ENCODE data around the gene GMCL1.
A peak's percentile ranks its signal among the peaks of the same experiment; 100 is the strongest.
"Not testable (repeated sequence)": the region's sequence is repeated elsewhere in the genome, so short reads cannot be mapped to it uniquely, and the experiment has no call there.

The GMCL1 gene, protein sequence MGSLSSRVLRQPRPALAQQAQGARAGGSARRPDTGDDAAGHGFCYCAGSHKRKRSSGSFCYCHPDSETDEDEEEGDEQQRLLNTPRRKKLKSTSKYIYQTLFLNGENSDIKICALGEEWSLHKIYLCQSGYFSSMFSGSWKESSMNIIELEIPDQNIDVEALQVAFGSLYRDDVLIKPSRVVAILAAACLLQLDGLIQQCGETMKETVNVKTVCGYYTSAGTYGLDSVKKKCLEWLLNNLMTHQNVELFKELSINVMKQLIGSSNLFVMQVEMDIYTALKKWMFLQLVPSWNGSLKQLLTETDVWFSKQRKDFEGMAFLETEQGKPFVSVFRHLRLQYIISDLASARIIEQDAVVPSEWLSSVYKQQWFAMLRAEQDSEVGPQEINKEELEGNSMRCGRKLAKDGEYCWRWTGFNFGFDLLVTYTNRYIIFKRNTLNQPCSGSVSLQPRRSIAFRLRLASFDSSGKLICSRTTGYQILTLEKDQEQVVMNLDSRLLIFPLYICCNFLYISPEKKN

DNA sequence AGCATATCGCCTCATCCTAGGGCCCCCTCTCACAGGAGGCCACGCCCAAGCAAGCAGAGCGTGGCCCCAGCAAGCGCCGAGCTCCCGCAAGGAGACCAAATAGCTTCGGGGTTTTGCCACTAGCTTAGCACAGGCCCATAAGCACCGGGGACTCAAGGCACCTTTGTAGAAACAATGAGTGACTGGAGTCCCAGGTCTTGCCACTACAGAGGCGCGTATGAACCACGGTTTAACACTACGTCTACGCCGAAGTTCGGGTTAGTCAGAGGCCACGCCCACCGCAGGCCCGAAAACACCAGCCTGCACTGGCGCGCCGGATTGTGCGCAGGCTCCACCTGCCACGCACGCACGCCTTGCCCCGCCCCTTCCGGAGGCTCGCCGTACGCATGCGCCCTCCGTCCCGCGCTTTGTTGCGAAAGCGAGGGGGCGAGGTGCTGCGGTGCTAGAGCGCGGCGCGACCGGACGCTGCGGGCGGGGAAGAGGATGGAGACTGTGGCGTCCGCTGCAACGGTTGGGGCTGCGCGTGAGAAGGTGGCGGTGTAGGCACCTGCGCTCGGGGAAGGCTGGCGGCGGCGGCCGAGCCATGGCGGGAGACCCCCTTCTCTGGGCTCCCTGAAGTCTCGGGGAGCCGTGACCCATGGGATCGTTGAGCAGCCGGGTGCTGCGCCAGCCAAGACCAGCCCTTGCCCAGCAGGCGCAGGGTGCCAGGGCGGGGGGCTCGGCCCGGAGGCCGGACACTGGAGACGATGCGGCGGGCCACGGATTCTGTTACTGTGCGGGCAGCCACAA is at the start of gene GMCL1:
Gene GMCL1, plus strand, starts transcription at position 405 of the 789 bp plus-strand sequence. Its CDS starts 233 bp downstream, at position 638.
- peak; percentile 96 to 98 (median 96) for DNase-seq (ENCODE audit: low read depth in 2 of 3, low spot score in 1 of 3)

DNA sequence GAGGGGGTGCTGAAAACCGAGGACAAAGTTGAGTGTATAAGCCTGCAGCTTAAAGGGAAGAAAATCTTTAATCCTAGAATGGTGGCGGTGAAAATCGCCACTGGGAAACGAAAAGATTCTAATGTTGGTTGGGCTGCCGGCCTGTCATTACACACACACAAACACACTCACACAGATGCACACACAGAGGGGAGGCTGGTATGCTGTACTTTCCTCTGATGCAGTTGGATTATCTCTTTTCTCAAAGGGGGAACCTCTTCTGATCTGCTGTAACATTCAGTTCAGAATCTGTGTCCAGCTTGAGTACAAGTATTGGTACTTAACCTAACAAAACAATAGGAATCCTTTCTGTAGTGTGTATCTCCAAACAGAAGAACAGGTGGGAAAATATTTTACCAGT is 48.5 kb upstream of the GMCL1 start:
- DNase-seq (ENCODE audit: low read depth in 2 of 3, low spot score in 1 of 3) = no peak

GRCh38 chr2:69781321-69782248 is 47.9 kb upstream of the GMCL1 start:
- no peak for DNase-seq (ENCODE audit: low read depth in 2 of 3, low spot score in 1 of 3)

GRCh38 chr2:69784228-69784627 is 45.2 kb upstream of the GMCL1 start:
- no peak for DNase-seq (ENCODE audit: low read depth in 2 of 3, low spot score in 1 of 3)

GRCh38 chr2:69785358-69785757 is 44.1 kb upstream of the GMCL1 start:
- DNase-seq (ENCODE audit: low read depth in 2 of 3, low spot score in 1 of 3) = no peak

DNA sequence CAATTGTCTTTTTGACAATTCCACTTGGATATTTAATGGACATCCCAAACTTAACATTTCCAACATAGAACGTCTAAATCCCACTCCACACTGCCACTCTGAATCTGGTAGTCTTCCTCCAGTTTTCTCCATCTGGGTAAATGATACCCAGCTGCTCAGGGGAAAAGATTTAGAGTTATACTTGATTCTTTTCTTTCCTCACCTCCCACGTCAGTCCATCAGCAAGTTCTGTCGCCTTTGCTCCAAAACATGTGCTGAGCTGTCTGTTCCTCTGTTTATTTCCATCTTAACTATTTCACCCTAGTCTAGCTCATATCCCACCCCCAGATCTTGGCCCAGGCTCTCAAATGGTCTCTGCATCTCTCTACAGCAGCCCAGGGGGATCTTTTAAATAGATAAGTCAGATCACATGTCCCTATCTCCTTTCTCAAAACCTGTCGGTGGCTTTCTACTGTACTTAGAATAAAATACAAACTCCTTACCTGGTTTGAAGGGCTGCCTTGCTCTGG is 43.4 kb upstream of the GMCL1 start:
- DNase-seq (ENCODE audit: low read depth in 2 of 3, low spot score in 1 of 3) = no peak

- no peak for DNase-seq (ENCODE audit: low read depth in 2 of 3, low spot score in 1 of 3)
Observed at GRCh38 chr2:69789175-69789721, 40.2 kb upstream of the GMCL1 start.

DNA sequence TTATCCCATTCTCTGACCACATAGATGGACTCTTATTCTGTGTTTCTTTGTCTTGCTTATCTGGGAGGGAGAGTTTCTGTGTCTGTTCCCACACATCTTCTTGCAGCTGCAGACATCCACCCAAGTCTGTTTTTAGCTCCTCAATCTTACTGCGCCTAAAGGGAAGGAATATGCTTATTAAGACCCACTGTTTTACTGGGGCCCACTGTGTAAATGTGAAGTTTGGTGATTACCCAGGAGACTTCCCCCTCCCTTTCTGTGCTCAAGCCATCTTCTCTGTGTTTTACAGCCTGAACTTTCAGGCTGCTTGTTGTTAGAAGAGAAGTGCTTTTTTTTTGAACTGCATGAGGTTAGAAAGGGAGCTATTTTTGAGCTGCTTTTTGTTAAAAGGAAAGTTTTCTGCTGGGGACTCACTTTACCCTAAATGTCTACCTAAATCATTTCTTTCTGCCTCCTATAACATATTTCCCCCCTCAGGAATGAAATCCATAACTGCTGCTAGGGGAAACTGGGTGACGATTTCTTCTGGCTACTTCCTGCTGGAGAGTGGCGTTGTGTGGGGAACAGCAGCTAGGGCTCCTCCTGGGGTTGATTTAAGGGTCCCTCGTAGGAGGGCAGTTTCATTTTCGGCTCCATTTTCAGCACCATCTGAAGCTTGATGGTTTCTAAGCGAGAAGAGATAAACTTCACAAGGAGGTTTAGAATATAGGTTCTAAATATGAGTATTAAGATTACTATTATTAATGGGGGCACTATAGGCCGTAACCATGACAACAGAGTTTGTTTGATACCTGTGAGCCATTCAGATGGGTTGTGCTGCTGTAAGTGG is 39.5 kb upstream of the GMCL1 start:
- no peak for DNase-seq (ENCODE audit: low read depth in 2 of 3, low spot score in 1 of 3)

GRCh38 chr2:69790601-69790959 is 38.9 kb upstream of the GMCL1 start:
- no peak for DNase-seq (ENCODE audit: low read depth in 2 of 3, low spot score in 1 of 3)

DNA sequence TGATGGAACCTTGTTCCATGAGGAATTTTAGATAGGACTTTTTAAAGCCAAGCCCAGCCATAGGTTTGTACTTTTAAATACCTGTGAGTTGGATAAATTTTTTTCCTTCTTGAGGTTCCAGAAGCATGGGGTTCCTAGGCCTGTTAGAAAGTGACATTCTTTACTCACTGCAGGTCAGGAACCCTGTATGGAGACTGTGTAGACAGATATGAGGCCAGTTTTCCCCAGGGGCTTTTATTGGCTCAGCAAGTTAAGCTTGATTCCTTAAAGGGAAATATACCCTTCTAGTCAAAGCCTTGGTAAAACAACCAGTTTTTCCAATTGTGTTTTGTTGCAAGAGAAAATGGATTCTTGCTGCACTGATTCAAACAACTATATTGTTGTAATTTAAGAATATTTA is 38.4 kb upstream of the GMCL1 start:
- no peak for DNase-seq (ENCODE audit: low read depth in 2 of 3, low spot score in 1 of 3)

DNA sequence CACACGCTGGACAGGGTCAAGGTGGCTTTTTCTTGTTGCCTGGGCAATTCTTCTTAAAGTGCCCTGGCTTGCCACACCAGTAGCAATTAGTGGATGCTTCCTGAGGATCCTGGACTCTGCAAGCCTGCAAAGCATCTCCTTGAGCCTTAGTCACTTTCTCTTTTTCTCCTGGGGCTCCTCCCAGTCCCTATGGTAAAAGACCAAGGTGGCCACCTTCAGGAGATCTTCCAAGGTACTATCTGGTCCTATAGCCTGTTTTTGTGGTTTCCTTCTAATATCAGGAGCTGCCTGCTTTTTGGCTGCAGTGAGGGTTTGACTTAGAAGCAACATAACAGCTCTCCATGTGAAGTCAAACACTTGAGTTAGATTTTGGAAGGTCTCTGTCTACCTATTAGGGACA is 33.3 kb upstream of the GMCL1 start:
- DNase-seq (ENCODE audit: low read depth in 2 of 3, low spot score in 1 of 3) = no peak

GRCh38 chr2:69797235-69797634 is 32.2 kb upstream of the GMCL1 start:
- no peak for DNase-seq (ENCODE audit: low read depth in 2 of 3, low spot score in 1 of 3)

- DNase-seq (ENCODE audit: low read depth in 2 of 3, low spot score in 1 of 3) = no peak
Observed at GRCh38 chr2:69797836-69798289, 31.6 kb upstream of the GMCL1 start.

GRCh38 chr2:69798290-69798908 is 31.1 kb upstream of the GMCL1 start:
- no peak for DNase-seq (ENCODE audit: low read depth in 2 of 3, low spot score in 1 of 3)

GRCh38 chr2:69798909-69799526 is 30.4 kb upstream of the GMCL1 start:
- DNase-seq (ENCODE audit: low read depth in 2 of 3, low spot score in 1 of 3) = no peak

GRCh38 chr2:69801745-69802290 is 27.6 kb upstream of the GMCL1 start:
- DNase-seq (ENCODE audit: low read depth in 2 of 3, low spot score in 1 of 3) = no peak

- DNase-seq (ENCODE audit: low read depth in 2 of 3, low spot score in 1 of 3) = not testable (repeated sequence)
Observed at GRCh38 chr2:69802781-69803367, 26.6 kb upstream of the GMCL1 start.

- no peak for DNase-seq (ENCODE audit: low read depth in 2 of 3, low spot score in 1 of 3)
Observed at GRCh38 chr2:69804416-69804815, 25.0 kb upstream of the GMCL1 start.

Data from stimulated activated CD4-positive, alpha-beta T cell treated with anti-CD3 and anti-CD28 coated beads, Interleukin-12 subunit alpha, Interleukin-12 subunit beta, amount 100 ng/mL, for 48 hours (primary cell).